Loucy (cell line): ENCODE measurements around the gene ELAPOR1.
A peak's percentile ranks its signal among the peaks of the same experiment; 100 is the strongest.

ENCODE experiments used
- H2AFZ ChIP-seq: fragments of 200-600 bp; sonication (generic); 2 replicates; pipeline ENCODE4 v1.6.0; 2016; ENCODE audit warnings: antibody characterized with exemption, mild to moderate bottlenecking, low read length, moderate library complexity
- H3F3A ChIP-seq: fragments of 200-600 bp; 2 replicates; pipeline ENCODE4 v1.6.0; 2016; ENCODE audit warnings: antibody characterized with exemption, low read depth, mild to moderate bottlenecking
- H3K27me3 ChIP-seq: fragments of 200-600 bp; sonication (generic); 2 replicates; pipeline ENCODE4 v1.6.1; 2014; ENCODE audit warnings: low read length, mild to moderate bottlenecking; ENCODE audit not compliant: insufficient read depth, poor library complexity, severe bottlenecking
- H3K36me3 ChIP-seq: fragments of 200-600 bp; sonication (generic); 2 replicates; pipeline ENCODE4 v1.6.1; 2016; ENCODE audit warnings: low read length; ENCODE audit not compliant: insufficient read depth
- H3K4me1 ChIP-seq: fragments of 200-600 bp; sonication (generic); 2 replicates; pipeline ENCODE4 v1.5.1; 2014; ENCODE audit warnings: low read length, mild to moderate bottlenecking; ENCODE audit not compliant: insufficient read depth, poor library complexity, severe bottlenecking
- H3K4me2 ChIP-seq: fragments of 200-600 bp; sonication (generic); 2 replicates; pipeline ENCODE4 v1.6.0; 2014; ENCODE audit warnings: antibody characterized with exemption, low read length, low read depth, mild to moderate bottlenecking; ENCODE audit not compliant: poor library complexity, severe bottlenecking
- H3K4me3 ChIP-seq: fragments of 200-600 bp; sonication (generic); 2 replicates; pipeline ENCODE4 v1.5.1; 2014; ENCODE audit warnings: low read length, mild to moderate bottlenecking, mixed read lengths; ENCODE audit not compliant: poor library complexity, severe bottlenecking
- H3K79me2 ChIP-seq: fragments of 200-600 bp; sonication (generic); 2 replicates; pipeline ENCODE4 v1.6.1; 2014; ENCODE audit warnings: low read length; ENCODE audit not compliant: insufficient read depth
- H3K9ac ChIP-seq: fragments of 200-600 bp; sonication (generic); 2 replicates; pipeline ENCODE4 v1.6.0; 2014; ENCODE audit warnings: mild to moderate bottlenecking, low read depth, low read length, moderate library complexity; ENCODE audit not compliant: poor library complexity, severe bottlenecking
- H3K9me2 ChIP-seq: fragments of 200-600 bp; sonication (generic); replicated peaks from 2 replicates; pipeline ENCODE4 v1.6.1; 2016; ENCODE audit warnings: low read depth, low read length, mixed read lengths
- H3K9me3 ChIP-seq: fragments of 200-600 bp; sonication (generic); 2 replicates; pipeline ENCODE4 v1.6.1; 2014; ENCODE audit warnings: mild to moderate bottlenecking, antibody characterized with exemption, low read length, low read depth; ENCODE audit not compliant: insufficient read depth
- H4K20me1 ChIP-seq: fragments of 200-600 bp; sonication (generic); 2 replicates; pipeline ENCODE4 v1.6.0; 2014; ENCODE audit warnings: antibody characterized with exemption, low read length, mild to moderate bottlenecking; ENCODE audit not compliant: insufficient read depth, poor library complexity, severe bottlenecking
- CTCF ChIP-seq: fragments of 200-600 bp; sonication (generic); conservative IDR thresholded peaks from 2 replicates; pipeline ENCODE4 v1.5.1; 2014; ENCODE audit warnings: mild to moderate bottlenecking, antibody characterized with exemption, low read length
- EZH2phosphoT487 ChIP-seq: fragments of 200-600 bp; IDR thresholded peaks from 2 replicates; pipeline ENCODE4 v1.6.1; 2018; ENCODE audit warnings: antibody characterized with exemption, mild to moderate bottlenecking, moderate library complexity, borderline replicate concordance

The ELAPOR1 gene

GRCh38 chr1:109114342-109114674, 393 bp downstream of the ELAPOR1 start:
- Histone ChIP-seq H3K9me3 (no peaks in the 10 kb centered on the region), H3K9me2 (no peaks in the 10 kb centered on the region), H3K4me2 (no peak overlapping the region), H3K27me3 (peaks cover 17% of the 10 kb centered on the region), H3K36me3 (no peaks in the 10 kb centered on the region), H4K20me1 (no peaks in the 10 kb centered on the region), H3K4me3 (no peak overlapping the region), H3K4me1 (peaks cover 16% of the 10 kb centered on the region), H3K79me2 (no peaks in the 10 kb centered on the region), H3F3A (no peaks in the 10 kb centered on the region), H3K9ac (no peak overlapping the region), H2AFZ (no peak overlapping the region)
- TF ChIP-seq CTCF (no peak), EZH2phosphoT487 (no peak)

DNA sequence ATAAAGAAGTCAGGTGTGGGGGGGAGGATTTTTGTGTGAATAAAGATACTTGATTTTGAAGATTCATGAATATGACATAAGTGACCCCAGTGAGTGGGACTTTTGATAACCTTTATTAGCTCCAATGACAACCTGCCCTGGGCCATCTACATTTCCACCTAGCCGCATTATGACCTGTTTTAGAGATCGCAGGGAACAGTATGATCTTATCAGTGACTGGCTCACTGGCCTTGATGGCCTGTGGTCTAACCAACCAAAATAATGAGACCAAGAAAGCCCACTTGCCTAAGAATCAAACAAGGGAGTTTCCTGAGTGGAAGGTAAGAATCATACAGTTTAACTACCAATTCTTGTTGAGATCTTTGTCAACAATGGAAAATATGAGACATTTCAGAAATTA, 1.8 kb downstream of the ELAPOR1 start:
- H3K4me3 ChIP-seq, result no peak overlapping the region

DNA sequence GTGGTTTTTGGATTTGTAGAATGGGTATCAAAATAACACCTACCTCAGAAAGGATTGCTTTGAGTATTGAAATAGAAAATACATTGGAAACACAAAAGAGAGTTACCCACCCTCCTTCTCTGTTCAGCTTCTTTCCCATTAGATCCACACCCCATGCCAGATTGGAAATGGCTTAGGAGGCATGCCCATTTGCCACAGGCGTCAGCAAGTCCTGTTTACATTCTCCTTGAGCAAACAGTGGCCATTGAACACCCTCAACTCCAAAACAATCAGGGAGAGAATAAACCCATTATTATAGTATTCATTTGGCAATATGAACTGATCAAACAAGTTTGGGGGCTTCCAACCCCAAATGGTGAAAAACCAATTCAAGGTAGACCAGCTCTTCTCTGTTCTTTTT, 2.4 kb downstream of the ELAPOR1 start:
- no peaks in the 10 kb centered on the region for H3K79me2 ChIP-seq
- no peaks in the 10 kb centered on the region for H3K9me3 ChIP-seq
- no peak overlapping the region for H3K9ac ChIP-seq
- no peaks in the 10 kb centered on the region for H3F3A ChIP-seq
- no peaks in the 10 kb centered on the region for H3K36me3 ChIP-seq
- no peak overlapping the region for H2AFZ ChIP-seq
- no peak overlapping the region for H3K4me3 ChIP-seq
- H3K4me2 ChIP-seq, result no peak overlapping the region
- peaks cover 16% of the 10 kb centered on the region for H3K4me1 ChIP-seq
- H4K20me1 ChIP-seq, result no peaks in the 10 kb centered on the region
- TF ChIP-seq CTCF (no peak), EZH2phosphoT487 (no peak)
- peaks cover 17% of the 10 kb centered on the region for H3K27me3 ChIP-seq
- H3K9me2 ChIP-seq, result no peaks in the 10 kb centered on the region

More for the DNA sequence above, 1.8 kb downstream of the ELAPOR1 start:
- H3K9me2 ChIP-seq, result no peaks in the 10 kb centered on the region
- no peaks in the 10 kb centered on the region for H3F3A ChIP-seq
- H3K27me3 ChIP-seq, result peaks cover 17% of the 10 kb centered on the region
- H3K79me2 ChIP-seq, result no peaks in the 10 kb centered on the region
- H3K4me1 ChIP-seq, result peaks cover 16% of the 10 kb centered on the region
- H3K36me3 ChIP-seq, result no peaks in the 10 kb centered on the region
- no peak overlapping the region for H2AFZ ChIP-seq
- H3K4me2 ChIP-seq, result no peak overlapping the region
- no peaks in the 10 kb centered on the region for H4K20me1 ChIP-seq
- no peaks in the 10 kb centered on the region for H3K9me3 ChIP-seq
- TF ChIP-seq EZH2phosphoT487 (peak; percentile 24; the same call in 1 of the 2 replicates), CTCF (no peak)
- H3K9ac ChIP-seq, result no peak overlapping the region
